Activated CD4-positive, alpha-beta memory T cell treated with anti-CD3 and anti-CD28 coated beads, Interleukin-2, amount 10 ng/mL, durations not matched to agents 7 days and 5 days (primary cell): ENCODE measurements around the gene TSPEAR. TPM values are rescaled to one million over a fixed set of nuclear protein-coding genes. Genes with fewer than 3 reads are reported as not detected.

ENCODE experiments used
- CTCF ChIA-PET: fragments of 350-600 bp; sonication (Branson Sonifier 250); formaldehyde crosslinking; loops from one replicate; lab custom pipeline; 2021; ENCODE audit warnings: antibody characterized with exemption, inconsistent platforms; lab: Charles Lee
- POLR2A ChIA-PET: fragments of 350-600 bp; sonication (Branson Sonifier 250); formaldehyde crosslinking; loops from one replicate; lab custom pipeline; 2021; ENCODE audit warnings: antibody characterized with exemption; lab: Charles Lee
- DNase-seq: peaks from one replicate; pipeline ENCODE4 v3.0.0-alpha.2; 2020
- H3K27ac Mint-ChIP-seq: one replicate; pipeline ENCODE4 v1.8.0; 2021; ENCODE audit warnings: mild to moderate bottlenecking, mixed read lengths
- H3K27me3 Mint-ChIP-seq: one replicate; pipeline ENCODE4 v1.8.0; 2021; ENCODE audit warnings: mixed read lengths
- H3K36me3 Mint-ChIP-seq: one replicate; pipeline ENCODE4 v1.8.0; 2021; ENCODE audit warnings: low read depth, mixed read lengths
- H3K4me1 Mint-ChIP-seq: one replicate; pipeline ENCODE4 v1.8.0; 2021; ENCODE audit warnings: mixed read lengths
- H3K4me3 Mint-ChIP-seq: one replicate; pipeline ENCODE4 v1.8.0; 2021; ENCODE audit warnings: mild to moderate bottlenecking, mixed read lengths
- H3K9me3 Mint-ChIP-seq: one replicate; pipeline ENCODE4 v1.8.0; 2021; ENCODE audit warnings: mixed read lengths
- total RNA-seq, 2 experiments: library from RNA; stranded (reverse); gene quantifications; one replicate each; pipeline ENCODE4 v1.2.3, GENCODE V29; 2021

The TSPEAR gene
- total RNA-seq, 2 experiments from 2014 or later: not detected

GRCh38 chr21:44520326-44521300 lies 190.8 kb downstream of the TSPEAR start:
- ChIA-PET POLR2A (no interaction called here), CTCF (no interaction called here)
- H3K27ac Mint-ChIP-seq: no peak overlapping the region
- no peaks in the 10 kb centered on the region for H3K4me1 Mint-ChIP-seq
- H3K36me3 Mint-ChIP-seq: no peaks in the 10 kb centered on the region
- no peaks in the 10 kb centered on the region for H3K27me3 Mint-ChIP-seq
- no peak overlapping the region for H3K4me3 Mint-ChIP-seq
- H3K9me3 Mint-ChIP-seq: no peaks in the 10 kb centered on the region
- no peak for DNase-seq

GRCh38 chr21:44519346-44520325 lies 191.7 kb downstream of the TSPEAR start:
- POLR2A ChIA-PET: no interaction called here

GRCh38 chr21:44518686-44519085 lies 192.7 kb downstream of the TSPEAR start:
- Mint-ChIP-seq H3K27me3 (no peaks in the 10 kb centered on the region), H3K36me3 (no peaks in the 10 kb centered on the region), H3K4me3 (no peak overlapping the region), H3K4me1 (no peaks in the 10 kb centered on the region), H3K9me3 (no peaks in the 10 kb centered on the region), H3K27ac (no peak overlapping the region)
- ChIA-PET POLR2A (no interaction called here), CTCF (interaction anchor here (1.1 kb wide), 1 partner anchor 275 kb away, joined by 3 read pairs; no protein-coding TSS in a partner anchor)
- DNase-seq: no peak

More at GRCh38 chr21:44519346-44520325, 191.7 kb downstream of the TSPEAR start:
- no peak for DNase-seq
- Mint-ChIP-seq H3K27ac (no peak overlapping the region), H3K36me3 (no peaks in the 10 kb centered on the region), H3K4me1 (no peaks in the 10 kb centered on the region), H3K27me3 (no peaks in the 10 kb centered on the region), H3K4me3 (no peak overlapping the region), H3K9me3 (no peaks in the 10 kb centered on the region)
- CTCF ChIA-PET: no interaction called here

GRCh38 chr21:44517175-44517899 lies 194.0 kb downstream of the TSPEAR start:
- CTCF ChIA-PET: interaction anchor here (1.1 kb wide), 1 partner anchor 276 kb away, joined by 3 read pairs; no protein-coding TSS in a partner anchor
- POLR2A ChIA-PET: no interaction called here
- H3K9me3 Mint-ChIP-seq: no peaks in the 10 kb centered on the region
- H3K27me3 Mint-ChIP-seq: no peaks in the 10 kb centered on the region
- no peak overlapping the region for H3K27ac Mint-ChIP-seq
- H3K4me3 Mint-ChIP-seq: no peak overlapping the region
- no peak for DNase-seq
- H3K36me3 Mint-ChIP-seq: no peaks in the 10 kb centered on the region
- H3K4me1 Mint-ChIP-seq: no peaks in the 10 kb centered on the region

GRCh38 chr21:44516828-44517174 lies 194.6 kb downstream of the TSPEAR start:
- Mint-ChIP-seq H3K4me3 (no peak overlapping the region), H3K4me1 (no peaks in the 10 kb centered on the region), H3K27ac (no peak overlapping the region), H3K36me3 (no peaks in the 10 kb centered on the region), H3K9me3 (no peaks in the 10 kb centered on the region), H3K27me3 (no peaks in the 10 kb centered on the region)
- CTCF ChIA-PET: no interaction called here
- POLR2A ChIA-PET: no interaction called here
- no peak for DNase-seq

GRCh38 chr21:44516342-44516741 lies 195.0 kb downstream of the TSPEAR start:
- ChIA-PET CTCF (no interaction called here), POLR2A (no interaction called here)
- Mint-ChIP-seq H3K4me3 (no peak overlapping the region), H3K9me3 (no peaks in the 10 kb centered on the region), H3K36me3 (no peaks in the 10 kb centered on the region), H3K4me1 (no peaks in the 10 kb centered on the region), H3K27me3 (no peaks in the 10 kb centered on the region), H3K27ac (no peak overlapping the region)
- DNase-seq: no peak

GRCh38 chr21:44515359-44516165 lies 195.8 kb downstream of the TSPEAR start:
- ChIA-PET POLR2A (no interaction called here), CTCF (interaction anchor here (2.0 kb wide), 1 partner anchor 278 kb away, joined by 10 read pairs; no protein-coding TSS in a partner anchor)
- Mint-ChIP-seq H3K9me3 (no peaks in the 10 kb centered on the region), H3K27me3 (no peaks in the 10 kb centered on the region), H3K4me3 (no peak overlapping the region), H3K36me3 (no peaks in the 10 kb centered on the region), H3K4me1 (peaks cover 3% of the 10 kb centered on the region), H3K27ac (no peak overlapping the region)
- no peak for DNase-seq

GRCh38 chr21:44514746-44515358 lies 196.5 kb downstream of the TSPEAR start:
- Mint-ChIP-seq H3K27me3 (no peaks in the 10 kb centered on the region), H3K36me3 (no peaks in the 10 kb centered on the region), H3K4me1 (peaks cover 6% of the 10 kb centered on the region), H3K27ac (no peak overlapping the region), H3K4me3 (no peak overlapping the region), H3K9me3 (no peaks in the 10 kb centered on the region)
- ChIA-PET POLR2A (no interaction called here), CTCF (interaction anchor here (2.0 kb wide), 1 partner anchor 279 kb away, joined by 10 read pairs; no protein-coding TSS in a partner anchor)
- DNase-seq: no peak

GRCh38 chr21:44514218-44514520 lies 197.2 kb downstream of the TSPEAR start:
- CTCF ChIA-PET: interaction anchor here (2.0 kb wide), 1 partner anchor 280 kb away, joined by 10 read pairs; no protein-coding TSS in a partner anchor

GRCh38 chr21:44513389-44514217 lies 197.8 kb downstream of the TSPEAR start:
- ChIA-PET CTCF (interaction anchor here (2.0 kb wide), 1 partner anchor 280 kb away, joined by 10 read pairs; no protein-coding TSS in a partner anchor), POLR2A (interaction anchor here (1.2 kb wide), 1 partner anchor 226 kb away, joined by 3 read pairs; no protein-coding TSS in a partner anchor)
- no peaks in the 10 kb centered on the region for H3K9me3 Mint-ChIP-seq
- H3K36me3 Mint-ChIP-seq: no peaks in the 10 kb centered on the region
- no peak overlapping the region for H3K4me3 Mint-ChIP-seq
- no peaks in the 10 kb centered on the region for H3K27me3 Mint-ChIP-seq
- H3K4me1 Mint-ChIP-seq: peaks cover 6% of the 10 kb centered on the region
- DNase-seq: no peak
- no peak overlapping the region for H3K27ac Mint-ChIP-seq

More at GRCh38 chr21:44514218-44514520, 197.2 kb downstream of the TSPEAR start:
- Mint-ChIP-seq H3K36me3 (no peaks in the 10 kb centered on the region), H3K9me3 (no peaks in the 10 kb centered on the region), H3K4me3 (no peak overlapping the region), H3K4me1 (peaks cover 6% of the 10 kb centered on the region), H3K27ac (no peak overlapping the region), H3K27me3 (no peaks in the 10 kb centered on the region)
- DNase-seq: no peak
- POLR2A ChIA-PET: no interaction called here
